ENCODE measurements around the gene SPRTN.

The SPRTN gene

GRCh38 chr1:231376101-231376500 is 38.0 kb downstream of the SPRTN start:
- DNase-seq (ENCODE audit: low read depth in 2 of 2, low spot score in 1 of 2): no peak

- DNase-seq (ENCODE audit: low read depth in 2 of 2, low spot score in 1 of 2): no peak
These were observed 38.9 kb downstream of the SPRTN start for GRCh38 chr1:231376875-231377549.

- no peak for DNase-seq (ENCODE audit: low read depth in 2 of 2, low spot score in 1 of 2)
These were observed 43.6 kb downstream of the SPRTN start for GRCh38 chr1:231381729-231382128.

GRCh38 chr1:231382426-231382825 is 44.3 kb downstream of the SPRTN start:
- DNase-seq (ENCODE audit: low read depth in 2 of 2, low spot score in 1 of 2): no peak

GRCh38 chr1:231383159-231383860 is 45.2 kb downstream of the SPRTN start:
- no peak for DNase-seq (ENCODE audit: low read depth in 2 of 2, low spot score in 1 of 2)

GRCh38 chr1:231384696-231385415 is 46.8 kb downstream of the SPRTN start:
- no peak for DNase-seq (ENCODE audit: low read depth in 2 of 2, low spot score in 1 of 2)

- no peak for DNase-seq (ENCODE audit: low read depth in 2 of 2, low spot score in 1 of 2)
These were observed 47.3 kb downstream of the SPRTN start for GRCh38 chr1:231385416-231385748.

- no peak for DNase-seq (ENCODE audit: low read depth in 2 of 2, low spot score in 1 of 2)
These were observed 48.4 kb downstream of the SPRTN start for GRCh38 chr1:231386466-231386865.

- DNase-seq (ENCODE audit: low read depth in 2 of 2, low spot score in 1 of 2): no peak
These were observed 49.9 kb downstream of the SPRTN start for GRCh38 chr1:231387770-231388669.

GRCh38 chr1:231390071-231390470 is 52.0 kb downstream of the SPRTN start:
- DNase-seq (ENCODE audit: low read depth in 2 of 2, low spot score in 1 of 2): no peak

- no peak for DNase-seq (ENCODE audit: low read depth in 2 of 2, low spot score in 1 of 2)
These were observed 54.5 kb downstream of the SPRTN start for GRCh38 chr1:231392389-231393131.

GRCh38 chr1:231393668-231394067 is 55.6 kb downstream of the SPRTN start:
- DNase-seq (ENCODE audit: low read depth in 2 of 2, low spot score in 1 of 2): no peak

GRCh38 chr1:231395076-231395997 is 57.2 kb downstream of the SPRTN start:
- no peak for DNase-seq (ENCODE audit: low read depth in 2 of 2, low spot score in 1 of 2)

GRCh38 chr1:231395998-231396390 is 57.9 kb downstream of the SPRTN start:
- no peak for DNase-seq (ENCODE audit: low read depth in 2 of 2, low spot score in 1 of 2)

GRCh38 chr1:231396643-231397042 is 58.5 kb downstream of the SPRTN start:
- no peak for DNase-seq (ENCODE audit: low read depth in 2 of 2, low spot score in 1 of 2)

GRCh38 chr1:231397886-231398671 is 60.0 kb downstream of the SPRTN start:
- DNase-seq (ENCODE audit: low read depth in 2 of 2, low spot score in 1 of 2): no peak

- no peak for DNase-seq (ENCODE audit: low read depth in 2 of 2, low spot score in 1 of 2)
These were observed 63.4 kb downstream of the SPRTN start for GRCh38 chr1:231401478-231401877.

- DNase-seq (ENCODE audit: low read depth in 2 of 2, low spot score in 1 of 2): no peak
These were observed 66.2 kb downstream of the SPRTN start for GRCh38 chr1:231404318-231404717.

Data from stimulated activated CD8-positive, alpha-beta memory T cell treated with anti-CD3 and anti-CD28 coated beads, Interleukin-4, amount 100 ng/mL, for 4 hours (primary cell).